ENCODE results near the gene LOXL3.
A peak's percentile ranks its signal among the peaks of the same experiment; 100 is the strongest.

The LOXL3 gene

DNA sequence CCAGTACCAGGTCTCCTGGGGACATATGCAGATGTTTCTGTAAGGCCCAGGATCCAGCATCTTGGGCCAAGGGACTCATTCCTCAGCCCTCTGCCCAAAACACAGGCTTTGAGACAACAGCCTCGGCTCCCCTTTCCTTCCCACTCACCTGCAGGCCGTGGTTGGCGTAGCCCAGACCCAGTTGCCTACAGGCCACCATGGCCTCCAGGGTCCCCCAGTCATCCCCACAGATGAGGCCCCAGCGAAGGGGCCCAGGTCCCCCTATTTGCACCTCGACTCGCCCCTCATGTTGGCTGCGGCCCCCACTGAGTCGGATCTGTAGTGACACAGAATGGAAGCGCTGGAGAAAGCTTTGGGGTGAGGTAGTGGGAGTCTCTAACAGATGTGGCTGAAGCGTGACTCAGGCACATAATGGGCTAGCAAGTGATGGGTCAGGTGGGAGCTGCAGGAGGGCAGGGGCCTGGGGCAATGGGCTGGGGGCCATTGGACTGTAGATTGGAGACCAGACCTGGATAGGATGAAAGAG is 18.2 kb downstream of the LOXL3 start:
- Histone ChIP-seq H3K9me3 (ENCODE audit: control insufficient read depth, low read length) (no peaks in the 10 kb centered on the region), H3K27ac (no peak overlapping the region), H3K4me1 (no peaks in the 10 kb centered on the region), H3K9ac (no peak overlapping the region), H3K4me3 (ENCODE audit: low read depth, low read length) (no peak overlapping the region), H3K79me2 (no peaks in the 10 kb centered on the region), H3K4me2 (ENCODE audit: low read length) (no peak overlapping the region), H3K27me3 (ENCODE audit: control insufficient read depth, insufficient read depth, low read length) (no peaks in the 10 kb centered on the region), H2AFZ (no peak overlapping the region), H3K36me3 (ENCODE audit: control insufficient read depth, insufficient read depth, low read length) (no peaks in the 10 kb centered on the region)
- TF ChIP-seq, protein P1, sequence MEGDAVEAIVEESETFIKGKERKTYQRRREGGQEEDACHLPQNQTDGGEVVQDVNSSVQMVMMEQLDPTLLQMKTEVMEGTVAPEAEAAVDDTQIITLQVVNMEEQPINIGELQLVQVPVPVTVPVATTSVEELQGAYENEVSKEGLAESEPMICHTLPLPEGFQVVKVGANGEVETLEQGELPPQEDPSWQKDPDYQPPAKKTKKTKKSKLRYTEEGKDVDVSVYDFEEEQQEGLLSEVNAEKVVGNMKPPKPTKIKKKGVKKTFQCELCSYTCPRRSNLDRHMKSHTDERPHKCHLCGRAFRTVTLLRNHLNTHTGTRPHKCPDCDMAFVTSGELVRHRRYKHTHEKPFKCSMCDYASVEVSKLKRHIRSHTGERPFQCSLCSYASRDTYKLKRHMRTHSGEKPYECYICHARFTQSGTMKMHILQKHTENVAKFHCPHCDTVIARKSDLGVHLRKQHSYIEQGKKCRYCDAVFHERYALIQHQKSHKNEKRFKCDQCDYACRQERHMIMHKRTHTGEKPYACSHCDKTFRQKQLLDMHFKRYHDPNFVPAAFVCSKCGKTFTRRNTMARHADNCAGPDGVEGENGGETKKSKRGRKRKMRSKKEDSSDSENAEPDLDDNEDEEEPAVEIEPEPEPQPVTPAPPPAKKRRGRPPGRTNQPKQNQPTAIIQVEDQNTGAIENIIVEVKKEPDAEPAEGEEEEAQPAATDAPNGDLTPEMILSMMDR (IDR thresholded peaks at IDR 0.05), result no peak

DNA sequence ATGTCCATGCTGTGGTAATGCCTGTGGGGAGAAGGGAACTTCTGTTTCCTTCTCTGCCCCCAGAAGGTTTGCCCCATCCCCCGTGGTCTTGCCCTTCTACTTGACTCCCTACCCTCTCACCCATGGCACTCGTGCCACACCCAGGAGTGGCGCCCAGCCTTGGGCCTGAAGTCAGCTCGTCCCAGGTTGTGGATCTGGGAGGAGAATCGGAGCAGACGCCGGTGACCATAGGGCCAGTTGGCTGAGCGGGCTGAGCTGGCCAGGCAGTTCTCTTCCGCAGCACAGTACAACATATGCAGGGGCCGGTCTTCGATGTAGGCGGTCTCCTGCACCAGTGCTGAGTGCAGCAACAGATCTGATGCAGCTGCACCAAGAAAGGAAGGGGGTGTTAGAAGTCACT is 19.3 kb downstream of the LOXL3 start:
- TF ChIP-seq, protein P1 (IDR thresholded peaks at IDR 0.05), result no peak
- H3K79me2 ChIP-seq, result no peaks in the 10 kb centered on the region
- H3K9me3 ChIP-seq (ENCODE audit: control insufficient read depth, low read length), result no peaks in the 10 kb centered on the region
- H3K4me1 ChIP-seq, result no peaks in the 10 kb centered on the region
- H3K9ac ChIP-seq, result no peak overlapping the region
- no peaks in the 10 kb centered on the region for H3K36me3 ChIP-seq (ENCODE audit: control insufficient read depth, insufficient read depth, low read length)
- no peak overlapping the region for H3K4me3 ChIP-seq (ENCODE audit: low read depth, low read length)
- no peak overlapping the region for H2AFZ ChIP-seq
- no peak overlapping the region for H3K4me2 ChIP-seq (ENCODE audit: low read length)
- no peaks in the 10 kb centered on the region for H3K27me3 ChIP-seq (ENCODE audit: control insufficient read depth, insufficient read depth, low read length)
- H3K27ac ChIP-seq, result no peak overlapping the region

DNA sequence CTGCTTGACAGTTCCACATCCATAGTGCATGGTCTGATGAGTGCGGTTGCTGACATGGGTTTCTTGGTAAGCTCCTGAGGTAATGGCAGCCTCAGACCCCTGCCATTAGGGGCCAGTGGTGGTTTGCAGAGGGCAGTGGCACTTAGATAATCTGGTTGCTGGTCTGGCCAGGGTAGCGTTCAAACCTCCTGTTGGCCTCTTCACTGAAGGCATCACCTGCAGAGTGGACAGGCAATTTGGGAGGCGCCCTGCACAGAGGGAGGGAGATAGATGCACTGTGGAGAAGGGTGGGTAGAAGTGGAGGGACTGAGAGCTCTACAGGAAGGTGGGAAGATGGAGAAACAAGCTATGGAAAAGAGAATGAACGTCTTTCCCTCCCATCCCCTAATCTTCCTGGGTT is 20.3 kb downstream of the LOXL3 start:
- H3K4me1 ChIP-seq, result peaks cover 3% of the 10 kb centered on the region
- no peaks in the 10 kb centered on the region for H3K36me3 ChIP-seq (ENCODE audit: control insufficient read depth, insufficient read depth, low read length)
- H3K79me2 ChIP-seq, result peaks cover 6% of the 10 kb centered on the region
- H3K9me3 ChIP-seq (ENCODE audit: control insufficient read depth, low read length), result no peaks in the 10 kb centered on the region
- no peaks in the 10 kb centered on the region for H3K27me3 ChIP-seq (ENCODE audit: control insufficient read depth, insufficient read depth, low read length)
- no peak overlapping the region for H2AFZ ChIP-seq
- no peak overlapping the region for H3K4me3 ChIP-seq (ENCODE audit: low read depth, low read length)
- no peak overlapping the region for H3K9ac ChIP-seq
- TF ChIP-seq, protein P1 (IDR thresholded peaks at IDR 0.05), result no peak
- no peak overlapping the region for H3K4me2 ChIP-seq (ENCODE audit: low read length)
- H3K27ac ChIP-seq, result no peak overlapping the region

DNA sequence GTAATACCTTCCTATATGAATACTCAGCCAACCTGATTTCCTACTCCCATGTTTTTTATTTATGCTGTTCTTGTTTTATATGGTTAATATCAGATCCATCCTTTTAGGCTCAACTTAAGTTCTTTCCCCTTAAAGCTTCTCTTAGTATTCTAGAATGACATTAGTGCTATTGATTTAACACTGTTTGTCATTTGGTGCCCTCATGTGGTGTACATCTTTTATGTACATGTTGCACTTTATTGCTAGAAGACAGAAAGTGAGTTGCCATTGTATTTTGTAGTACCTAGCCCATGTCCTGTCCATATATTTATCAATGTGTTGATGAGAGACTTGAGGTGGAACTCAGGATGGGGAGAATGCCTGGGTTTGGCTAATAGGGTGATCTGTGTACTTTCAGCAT is 21.5 kb downstream of the LOXL3 start:
- H3K9ac ChIP-seq, result no peak overlapping the region

DNA sequence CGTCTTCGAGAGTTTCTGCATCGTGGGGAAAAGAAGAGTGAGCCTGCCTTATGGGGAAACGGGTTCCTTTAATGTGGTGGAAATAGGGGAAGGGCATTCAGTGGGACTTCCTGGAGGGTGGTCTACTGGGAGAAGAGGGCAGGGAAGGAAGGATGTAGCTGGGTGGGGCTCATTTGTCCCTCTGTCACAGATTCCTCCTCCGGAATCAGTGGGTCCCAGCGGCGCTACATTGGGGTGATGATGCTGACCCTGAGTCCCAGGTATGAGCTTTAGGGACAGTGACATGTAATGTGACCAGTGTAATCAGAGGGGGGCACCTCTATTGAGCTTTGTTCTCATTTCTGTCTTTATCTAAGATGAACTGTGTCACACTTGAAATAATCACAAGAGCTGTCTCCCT is 22.1 kb downstream of the LOXL3 start:
- Histone ChIP-seq H3K9me3 (ENCODE audit: control insufficient read depth, low read length) (no peaks in the 10 kb centered on the region), H3K27ac (no peak overlapping the region), H3K4me2 (ENCODE audit: low read length) (no peak overlapping the region), H2AFZ (no peak overlapping the region), H3K36me3 (ENCODE audit: control insufficient read depth, insufficient read depth, low read length) (no peaks in the 10 kb centered on the region), H3K4me3 (ENCODE audit: low read depth, low read length) (no peak overlapping the region), H3K4me1 (peaks cover 5% of the 10 kb centered on the region), H3K27me3 (ENCODE audit: control insufficient read depth, insufficient read depth, low read length) (no peaks in the 10 kb centered on the region), H3K9ac (no peak overlapping the region), H3K79me2 (peaks cover 7% of the 10 kb centered on the region)
- TF ChIP-seq, protein P1 (IDR thresholded peaks at IDR 0.05), result no peak

More for the DNA sequence above, 21.5 kb downstream of the LOXL3 start:
- no peak overlapping the region for H2AFZ ChIP-seq
- no peaks in the 10 kb centered on the region for H3K27me3 ChIP-seq (ENCODE audit: control insufficient read depth, insufficient read depth, low read length)
- TF ChIP-seq, protein P1 (IDR thresholded peaks at IDR 0.05), result peak; percentile 27
- no peak overlapping the region for H3K4me2 ChIP-seq (ENCODE audit: low read length)
- no peak overlapping the region for H3K27ac ChIP-seq
- H3K36me3 ChIP-seq (ENCODE audit: control insufficient read depth, insufficient read depth, low read length), result no peaks in the 10 kb centered on the region
- peaks cover 7% of the 10 kb centered on the region for H3K79me2 ChIP-seq
- H3K4me1 ChIP-seq, result peaks cover 5% of the 10 kb centered on the region
- H3K9me3 ChIP-seq (ENCODE audit: control insufficient read depth, low read length), result no peaks in the 10 kb centered on the region
- no peak overlapping the region for H3K4me3 ChIP-seq (ENCODE audit: low read depth, low read length)

Measured in parathyroid adenoma (tissue), 2 donors.